Measurements from ENCODE around the gene CAMTA1. TPM values are rescaled to one million over a fixed set of nuclear protein-coding genes. Genes with fewer than 3 reads are reported as not detected.

Gene CAMTA1
- total RNA-seq, 2 experiments from 2014 or later, result 43.9 to 73.3 TPM

- H3K9me3 ChIP-seq (ENCODE audit: low read length), result no peaks in the 10 kb centered on the region
- H4K20me1 ChIP-seq (ENCODE audit: insufficient read depth, low read length), result no peaks in the 10 kb centered on the region
- H3K79me2 ChIP-seq (ENCODE audit: insufficient read depth, low read depth, low read length), result no peaks in the 10 kb centered on the region
- intact Hi-C loops (cut with micrococcal nuclease; ENCODE audit: unreplicated experiment), result no loop called here
- H2AFZ ChIP-seq (ENCODE audit: low read length), result no peak overlapping the region
- H3K27ac ChIP-seq (ENCODE audit: low read depth, low read length, poor library complexity, severe bottlenecking), result no peak overlapping the region
- no peak for TF ChIP-seq EZH2phosphoT487 (IDR thresholded peaks at IDR 0.05; ENCODE audit: borderline replicate concordance, low read depth, low read length)
- no peak for TF ChIP-seq CTCF (conservative IDR thresholded peaks at IDR 0.05; ENCODE audit: low read length)
- CTCF ChIA-PET (ENCODE audit: unreplicated experiment), result no interaction called here
- POLR2A ChIA-PET, result no interaction called here
- no peak overlapping the region for H3K4me2 ChIP-seq (ENCODE audit: low read length)
- H3K36me3 ChIP-seq (ENCODE audit: insufficient read depth, low read length), result no peaks in the 10 kb centered on the region
- H3K4me3 ChIP-seq (ENCODE audit: low read depth, low read length, poor library complexity, severe bottlenecking), result no peak overlapping the region
- no peaks in the 10 kb centered on the region for H3K4me1 ChIP-seq (ENCODE audit: insufficient read depth, low read length, poor library complexity, severe bottlenecking)
- no TSS peak for BruUV-seq (replicated peaks)
- no peaks in the 10 kb centered on the region for H3K9me2 ChIP-seq (ENCODE audit: insufficient read depth, low read length)
- no peak for DNase-seq (ENCODE audit: low spot score)
Observed at GRCh38 chr1:6886523-6886922, 101.3 kb downstream of the CAMTA1 start.

- no peaks in the 10 kb centered on the region for H3K36me3 ChIP-seq (ENCODE audit: insufficient read depth, low read length)
- no peak for DNase-seq (ENCODE audit: low spot score)
- H2AFZ ChIP-seq (ENCODE audit: low read length), result no peak overlapping the region
- no peaks in the 10 kb centered on the region for H3K9me3 ChIP-seq (ENCODE audit: low read length)
- POLR2A ChIA-PET, result interaction anchor here (0.6 to 1.1 kb wide), 2 partner anchors 168 to 209 kb away, joined by 3 to 10 read pairs; no protein-coding TSS in a partner anchor
- no peaks in the 10 kb centered on the region for H4K20me1 ChIP-seq (ENCODE audit: insufficient read depth, low read length)
- intact Hi-C loops (cut with micrococcal nuclease; ENCODE audit: unreplicated experiment), result no loop called here
- H3K9me2 ChIP-seq (ENCODE audit: insufficient read depth, low read length), result no peaks in the 10 kb centered on the region
- H3K4me1 ChIP-seq (ENCODE audit: insufficient read depth, low read length, poor library complexity, severe bottlenecking), result no peaks in the 10 kb centered on the region
- no peak overlapping the region for H3K4me2 ChIP-seq (ENCODE audit: low read length)
- no peaks in the 10 kb centered on the region for H3K79me2 ChIP-seq (ENCODE audit: insufficient read depth, low read depth, low read length)
- no peak for TF ChIP-seq CTCF (conservative IDR thresholded peaks at IDR 0.05; ENCODE audit: low read length)
- TF ChIP-seq EZH2phosphoT487 (IDR thresholded peaks at IDR 0.05; ENCODE audit: borderline replicate concordance, low read depth, low read length), result no peak
- H3K4me3 ChIP-seq (ENCODE audit: low read depth, low read length, poor library complexity, severe bottlenecking), result no peak overlapping the region
- H3K27ac ChIP-seq (ENCODE audit: low read depth, low read length, poor library complexity, severe bottlenecking), result no peak overlapping the region
- CTCF ChIA-PET (ENCODE audit: unreplicated experiment), result no interaction called here
- BruUV-seq (replicated peaks), result no TSS peak
Observed at GRCh38 chr1:6888268-6888667, 103.0 kb downstream of the CAMTA1 start.

GRCh38 chr1:6888870-6889269 lies 103.6 kb downstream of the CAMTA1 start:
- no peaks in the 10 kb centered on the region for H3K79me2 ChIP-seq (ENCODE audit: insufficient read depth, low read depth, low read length)
- no peak overlapping the region for H3K27ac ChIP-seq (ENCODE audit: low read depth, low read length, poor library complexity, severe bottlenecking)
- CTCF ChIA-PET (ENCODE audit: unreplicated experiment), result no interaction called here
- H3K4me3 ChIP-seq (ENCODE audit: low read depth, low read length, poor library complexity, severe bottlenecking), result no peak overlapping the region
- POLR2A ChIA-PET, result interaction anchor here (1.1 kb wide), 1 partner anchor 210 kb away, joined by 3 read pairs; no protein-coding TSS in a partner anchor
- H3K9me3 ChIP-seq (ENCODE audit: low read length), result no peaks in the 10 kb centered on the region
- no peak for DNase-seq (ENCODE audit: low spot score)
- no peaks in the 10 kb centered on the region for H3K4me1 ChIP-seq (ENCODE audit: insufficient read depth, low read length, poor library complexity, severe bottlenecking)
- intact Hi-C loops (cut with micrococcal nuclease; ENCODE audit: unreplicated experiment), result no loop called here
- BruUV-seq (replicated peaks), result no TSS peak
- no peak for TF ChIP-seq CTCF (conservative IDR thresholded peaks at IDR 0.05; ENCODE audit: low read length)
- H4K20me1 ChIP-seq (ENCODE audit: insufficient read depth, low read length), result no peaks in the 10 kb centered on the region
- H3K9me2 ChIP-seq (ENCODE audit: insufficient read depth, low read length), result no peaks in the 10 kb centered on the region
- H3K36me3 ChIP-seq (ENCODE audit: insufficient read depth, low read length), result no peaks in the 10 kb centered on the region
- H2AFZ ChIP-seq (ENCODE audit: low read length), result no peak overlapping the region
- H3K4me2 ChIP-seq (ENCODE audit: low read length), result no peak overlapping the region
